ENCODE measurements around the gene ANXA1.

ANXA1 gene, protein sequence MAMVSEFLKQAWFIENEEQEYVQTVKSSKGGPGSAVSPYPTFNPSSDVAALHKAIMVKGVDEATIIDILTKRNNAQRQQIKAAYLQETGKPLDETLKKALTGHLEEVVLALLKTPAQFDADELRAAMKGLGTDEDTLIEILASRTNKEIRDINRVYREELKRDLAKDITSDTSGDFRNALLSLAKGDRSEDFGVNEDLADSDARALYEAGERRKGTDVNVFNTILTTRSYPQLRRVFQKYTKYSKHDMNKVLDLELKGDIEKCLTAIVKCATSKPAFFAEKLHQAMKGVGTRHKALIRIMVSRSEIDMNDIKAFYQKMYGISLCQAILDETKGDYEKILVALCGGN

DNA sequence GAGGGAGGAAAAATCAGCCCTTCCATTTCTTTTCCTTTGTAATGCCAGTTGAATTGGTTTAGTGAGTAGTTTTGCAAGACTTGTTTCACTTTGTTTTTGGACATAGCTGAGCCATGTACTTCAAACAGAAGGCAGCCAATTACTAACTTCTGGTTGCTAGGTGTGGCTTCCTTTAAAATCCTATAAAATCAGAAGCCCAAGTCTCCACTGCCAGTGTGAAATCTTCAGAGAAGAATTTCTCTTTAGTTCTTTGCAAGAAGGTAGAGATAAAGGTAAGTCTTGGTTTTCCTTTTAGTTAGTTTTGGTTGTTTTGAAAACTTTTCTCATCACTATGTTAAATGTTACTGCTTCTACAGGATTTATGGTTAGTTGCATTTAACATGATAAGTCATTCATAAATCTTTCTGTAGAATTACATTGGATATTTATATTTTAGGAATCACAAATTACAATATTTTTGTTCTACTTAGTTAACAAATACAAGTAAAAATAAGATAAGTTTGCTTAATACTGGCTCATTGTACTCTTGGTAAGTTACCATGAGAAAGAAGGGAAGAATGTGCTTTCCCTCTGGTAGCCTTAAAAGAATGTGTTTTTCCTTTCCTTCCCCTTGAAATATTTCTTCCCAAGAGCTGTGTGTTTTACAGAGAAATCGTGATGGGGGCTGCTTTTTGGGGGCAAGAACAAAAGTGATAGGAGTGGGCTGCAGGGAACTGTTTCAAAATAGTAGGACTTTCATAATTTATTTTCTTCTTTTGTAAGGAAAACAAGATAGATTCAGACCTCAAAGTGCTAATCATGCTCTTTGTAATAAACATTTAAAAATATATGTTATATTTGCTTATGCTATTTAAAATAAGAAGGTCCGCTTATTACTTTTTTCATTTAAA lies at the start of gene ANXA1:
Gene ANXA1 (plus strand): TSS at position 213 of the 890 bp plus-strand sequence. CDS start 6,671 bp downstream, outside the sequence.
- DNase-seq (ENCODE audit: low read depth, low spot score), result no peak

DNA sequence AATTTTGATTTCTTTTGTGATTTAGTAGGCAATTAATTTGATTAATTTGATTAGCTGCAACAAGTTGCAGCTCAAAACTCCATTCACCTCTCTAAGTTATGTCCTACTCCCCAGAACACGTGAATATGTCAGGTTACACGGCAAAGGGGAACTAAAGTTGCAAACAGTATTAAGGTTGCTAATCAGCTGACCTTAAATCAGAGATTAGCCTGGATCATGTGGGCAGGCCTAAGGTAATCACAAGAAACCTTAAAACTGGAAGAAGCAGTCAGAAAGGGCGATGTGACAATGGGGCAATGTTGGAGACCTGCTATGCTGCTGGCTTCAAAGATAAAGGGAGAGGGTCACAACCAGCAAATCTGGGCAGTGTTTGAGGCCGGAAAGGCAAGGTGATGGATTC lies 47.3 kb upstream of the ANXA1 start:
- DNase-seq (ENCODE audit: low read depth, low spot score), result no peak

DNA sequence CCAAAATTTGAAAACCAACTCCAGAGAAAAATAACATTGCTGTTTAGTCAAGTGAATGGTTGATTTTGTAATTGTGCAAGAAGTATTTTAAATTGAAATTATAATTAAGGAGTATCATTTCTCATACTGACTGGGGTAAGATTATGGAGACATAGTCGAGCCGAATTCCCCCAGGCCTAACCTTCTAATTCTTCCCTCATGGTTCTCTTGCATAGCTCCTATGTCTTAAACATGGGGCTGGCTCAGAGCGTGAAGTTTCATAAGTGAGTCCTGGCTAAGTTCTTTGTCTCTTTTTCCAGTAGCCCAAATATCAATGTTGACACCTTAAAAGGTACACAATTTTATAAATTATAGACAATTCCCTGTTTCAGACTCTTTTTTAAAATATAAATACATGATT lies 46.7 kb upstream of the ANXA1 start:
- no peak for DNase-seq (ENCODE audit: low read depth, low spot score)

DNA sequence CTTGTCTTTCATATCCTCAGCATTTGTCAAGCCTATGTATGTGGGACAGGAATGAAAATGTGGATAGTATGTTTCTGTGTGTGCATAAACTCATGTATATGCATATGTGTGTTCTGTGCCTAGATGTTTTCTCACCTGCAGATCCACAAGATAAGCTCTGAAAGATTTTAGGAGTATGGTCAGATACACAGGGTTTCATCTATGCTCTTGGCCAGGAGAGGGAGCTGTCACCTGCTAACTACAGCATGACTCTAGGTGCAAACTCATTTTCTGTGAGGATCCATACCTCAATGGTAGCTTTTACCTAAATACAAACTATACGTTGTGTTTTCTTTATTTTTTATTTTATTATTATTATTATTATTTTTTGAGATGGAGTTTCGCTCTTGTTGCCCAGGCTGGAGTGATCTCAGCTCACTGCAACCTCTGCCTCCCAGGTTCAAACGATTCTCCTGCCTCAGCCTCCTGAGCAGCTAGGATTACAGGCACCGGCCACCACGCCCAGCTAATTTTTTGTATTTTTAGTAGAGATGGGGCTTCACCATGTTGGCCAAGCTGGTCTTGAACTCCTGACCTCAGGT lies 44.1 kb upstream of the ANXA1 start:
- peak; percentile 31 for DNase-seq (ENCODE audit: low read depth, low spot score)

DNA sequence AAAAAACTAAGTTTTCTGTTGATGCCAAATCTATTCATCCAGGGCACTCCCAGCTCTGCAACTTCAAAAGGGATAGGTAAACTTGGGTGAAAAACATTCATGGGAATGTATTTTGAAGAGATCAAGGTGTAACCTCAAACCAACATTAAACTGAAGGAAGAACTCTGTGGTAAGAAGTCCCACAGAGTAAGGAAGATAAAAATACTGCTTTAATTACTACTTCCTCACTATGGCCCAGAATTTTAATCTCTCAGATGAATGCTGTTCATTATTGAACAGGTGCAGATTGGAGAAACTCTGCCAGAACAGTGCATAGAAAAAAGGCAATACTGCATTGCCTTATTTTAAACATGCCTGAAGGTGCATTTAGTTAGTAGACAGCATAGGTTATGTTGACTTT lies 37.6 kb upstream of the ANXA1 start:
- no peak for DNase-seq (ENCODE audit: low read depth, low spot score)

DNA sequence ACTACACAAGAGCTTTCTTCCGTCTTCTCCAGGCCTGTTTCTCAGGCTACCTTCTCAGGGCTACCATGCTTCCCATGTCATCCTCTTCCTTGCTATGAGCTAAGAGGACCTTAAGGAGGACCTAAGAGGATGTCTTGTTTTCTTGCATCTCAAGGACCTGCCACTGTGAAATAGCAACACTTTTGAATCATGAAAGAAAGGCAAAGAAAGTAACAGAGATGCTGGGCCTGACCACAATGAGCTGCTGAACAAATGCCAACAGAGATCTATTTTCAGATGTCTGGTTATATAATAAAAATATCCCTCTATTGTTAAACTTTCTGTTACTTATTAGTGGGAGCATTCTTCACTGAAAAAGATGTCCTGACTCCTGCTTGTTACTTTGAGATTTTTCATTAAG lies 36.7 kb upstream of the ANXA1 start:
- no peak for DNase-seq (ENCODE audit: low read depth, low spot score)

DNA sequence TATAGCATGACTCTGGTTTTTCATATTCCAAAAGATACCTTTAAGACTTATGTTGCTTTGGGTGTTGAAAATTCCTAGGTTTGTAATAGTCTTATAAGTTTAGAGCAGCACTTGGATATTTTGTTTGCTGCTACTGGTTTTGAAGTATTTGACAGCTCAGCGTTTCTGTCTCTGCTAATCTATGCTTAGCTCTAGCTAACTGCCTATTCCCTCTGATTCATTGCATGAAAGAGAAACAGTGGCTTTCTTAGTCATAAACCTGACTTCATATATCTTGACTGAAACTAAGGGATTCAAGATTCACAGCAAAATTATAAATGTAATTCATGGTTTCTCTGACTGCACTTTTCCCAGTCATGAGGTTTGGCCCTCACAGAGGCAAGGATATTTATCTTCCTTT lies 35.6 kb upstream of the ANXA1 start:
- no peak for DNase-seq (ENCODE audit: low read depth, low spot score)

DNA sequence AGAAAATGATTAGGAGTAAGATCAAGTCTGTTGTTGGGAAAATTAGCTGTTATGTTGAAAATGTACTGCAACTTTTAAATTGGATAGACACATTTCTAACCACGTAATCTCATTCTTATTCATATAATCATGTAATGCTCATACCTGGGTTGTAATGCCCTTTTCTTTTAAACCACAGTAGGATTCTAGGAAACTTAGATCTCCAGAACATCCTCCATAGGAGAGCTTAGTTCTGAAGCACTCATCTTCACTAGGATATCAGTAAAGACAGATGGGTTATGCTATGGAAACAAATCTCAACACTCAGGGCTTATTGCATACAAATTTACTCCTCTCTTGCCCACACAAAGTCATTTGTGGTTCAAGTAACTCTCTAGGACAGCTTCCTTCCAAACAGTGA lies 34.8 kb upstream of the ANXA1 start:
- DNase-seq (ENCODE audit: low read depth, low spot score), result no peak

DNA sequence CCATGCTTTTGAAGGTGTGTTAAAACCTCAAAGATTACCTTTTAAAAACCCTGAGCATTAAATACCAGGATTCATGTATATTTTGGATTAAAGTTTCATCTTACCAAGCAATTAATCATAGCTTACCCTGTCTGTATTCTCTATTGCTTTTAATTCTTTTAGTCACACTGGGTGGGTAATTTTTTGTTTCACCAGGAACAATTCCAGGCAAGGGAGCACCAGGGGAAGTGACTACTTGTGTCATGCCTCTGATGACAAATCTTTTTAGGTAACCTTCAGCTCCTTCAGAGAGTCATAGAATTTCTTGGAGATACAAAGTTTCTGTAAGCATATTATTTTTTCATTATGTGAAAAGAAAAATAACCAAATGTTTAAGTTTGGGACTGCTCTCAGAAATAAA lies 33.4 kb upstream of the ANXA1 start:
- no peak for DNase-seq (ENCODE audit: low read depth, low spot score)

DNA sequence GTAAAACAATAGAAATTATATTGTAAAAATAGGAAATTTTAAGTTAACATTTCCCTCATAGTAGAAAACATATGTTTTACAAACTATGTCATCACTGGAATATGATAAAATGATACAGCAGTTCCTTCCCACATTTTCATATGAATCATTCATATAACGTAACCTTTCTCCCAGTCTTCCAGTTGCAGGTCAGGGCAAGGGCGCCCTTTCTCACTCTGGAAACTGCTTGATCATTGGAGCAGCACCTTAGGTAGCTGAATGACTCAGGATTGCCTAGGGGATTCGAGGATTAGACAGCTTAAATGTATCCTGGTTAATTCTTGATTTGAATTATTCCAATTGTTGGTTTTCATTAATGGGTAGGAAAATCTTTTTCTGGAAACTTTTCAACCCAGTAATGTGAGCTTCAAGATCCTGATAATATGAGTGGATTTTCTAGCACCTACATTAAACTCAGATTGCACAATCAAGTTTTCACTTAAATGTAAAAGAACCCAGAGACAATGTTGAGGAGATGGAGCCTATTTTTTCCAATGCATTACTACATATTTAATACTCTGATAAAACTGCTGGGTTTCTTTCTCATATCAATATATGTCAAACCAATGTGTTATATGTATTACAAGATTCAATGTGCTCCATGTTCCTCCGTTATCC lies 32.6 kb upstream of the ANXA1 start:
- DNase-seq (ENCODE audit: low read depth, low spot score), result no peak

DNA sequence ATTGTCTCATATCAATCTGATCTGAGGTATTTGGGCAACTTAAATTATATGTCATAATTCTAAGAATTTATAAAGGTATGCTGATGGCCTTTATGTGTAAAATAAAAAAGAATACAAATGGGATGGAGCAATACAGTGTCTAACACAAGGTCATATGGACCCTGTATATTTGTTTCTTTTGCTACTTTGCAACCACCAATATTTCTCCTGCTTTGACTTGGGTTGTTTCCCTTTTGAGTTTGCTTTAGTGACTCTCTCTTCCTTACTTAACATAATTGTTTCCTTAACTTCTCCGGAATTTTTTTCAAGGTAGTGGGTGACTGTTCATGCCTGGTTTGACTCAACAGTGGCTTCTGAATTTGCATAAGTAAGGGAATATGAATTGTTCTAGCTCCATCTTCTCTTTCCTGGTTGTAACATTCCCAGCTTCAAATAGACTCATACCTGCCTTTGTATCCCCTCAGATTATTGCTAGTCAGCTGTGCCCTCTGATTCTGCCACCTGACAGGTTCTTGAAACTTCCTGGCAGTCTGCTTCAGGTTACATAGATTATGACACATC lies 30.2 kb upstream of the ANXA1 start:
- no peak for DNase-seq (ENCODE audit: low read depth, low spot score)

DNA sequence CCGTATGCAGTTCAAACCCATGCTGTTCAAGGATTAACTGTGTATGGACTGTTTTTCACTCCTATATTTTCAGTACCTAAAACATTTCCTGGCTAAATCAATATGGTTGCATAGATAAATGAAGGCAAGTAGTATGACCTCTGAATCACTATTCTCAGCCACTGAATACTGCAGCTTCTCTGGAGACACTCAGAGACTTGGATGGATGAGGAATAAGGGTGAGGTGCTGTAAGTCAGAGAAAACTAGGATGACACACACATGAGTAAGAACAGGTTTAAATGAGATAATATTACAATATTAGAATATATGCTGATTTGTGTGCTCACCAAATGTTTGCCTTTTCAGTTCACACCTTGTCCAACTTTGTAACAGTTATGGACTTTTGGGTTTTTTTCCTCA lies 26.0 kb upstream of the ANXA1 start:
- no peak for DNase-seq (ENCODE audit: low read depth, low spot score)

DNA sequence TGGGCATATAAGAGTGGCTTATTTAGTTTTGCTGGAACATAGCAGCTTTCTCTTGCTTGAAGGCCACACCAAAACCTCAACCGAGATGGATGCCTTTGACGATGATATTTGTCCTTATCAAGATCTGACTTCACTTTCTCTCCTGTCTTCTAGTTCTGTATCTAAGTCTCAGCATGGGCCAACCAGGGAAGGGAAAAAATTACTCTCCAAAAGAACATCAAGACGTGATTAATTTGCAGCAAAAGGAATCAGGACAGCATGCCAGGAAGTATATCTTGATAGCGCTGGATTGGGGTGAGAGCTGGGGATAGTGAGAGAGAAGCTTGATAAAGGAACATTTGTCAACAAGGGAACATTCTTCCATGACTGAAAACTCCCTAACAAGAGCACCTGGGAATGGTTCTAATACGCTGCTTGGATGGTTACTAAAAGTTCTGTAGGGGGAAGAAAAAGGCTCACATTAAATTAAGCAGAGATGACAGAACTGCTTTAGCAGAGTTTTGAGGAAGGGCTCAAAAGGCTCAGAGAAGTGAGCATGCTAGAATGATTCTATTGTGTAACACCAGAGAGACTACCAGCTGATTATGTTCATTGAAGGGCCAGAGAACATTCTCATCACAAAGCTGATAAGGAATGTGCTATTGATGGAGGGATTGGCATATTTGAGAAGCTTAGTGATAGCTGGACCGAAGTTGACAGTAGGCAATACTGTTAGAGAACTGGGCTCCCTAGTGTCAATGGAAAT lies 21.6 kb upstream of the ANXA1 start:
- DNase-seq (ENCODE audit: low read depth, low spot score), result no peak

DNA sequence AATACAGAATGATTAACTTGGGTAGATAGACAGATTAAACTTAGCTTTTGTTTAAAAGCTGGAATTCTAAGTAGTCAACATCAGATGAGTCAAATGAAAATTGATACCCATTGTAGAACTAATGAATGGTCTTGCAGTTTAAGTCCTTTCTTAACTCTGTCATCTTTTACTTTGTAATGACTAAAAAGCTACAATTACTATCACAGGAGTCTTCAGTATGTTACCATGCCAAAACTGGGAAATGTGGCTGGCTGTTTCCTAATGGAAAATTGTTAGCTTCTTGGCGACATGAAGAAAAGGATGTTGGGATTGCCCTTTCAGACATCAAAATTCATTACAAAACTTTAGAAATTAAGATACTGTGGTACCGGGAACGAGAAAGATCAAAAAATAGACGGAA lies 20.2 kb upstream of the ANXA1 start:
- no peak for DNase-seq (ENCODE audit: low read depth, low spot score)

DNA sequence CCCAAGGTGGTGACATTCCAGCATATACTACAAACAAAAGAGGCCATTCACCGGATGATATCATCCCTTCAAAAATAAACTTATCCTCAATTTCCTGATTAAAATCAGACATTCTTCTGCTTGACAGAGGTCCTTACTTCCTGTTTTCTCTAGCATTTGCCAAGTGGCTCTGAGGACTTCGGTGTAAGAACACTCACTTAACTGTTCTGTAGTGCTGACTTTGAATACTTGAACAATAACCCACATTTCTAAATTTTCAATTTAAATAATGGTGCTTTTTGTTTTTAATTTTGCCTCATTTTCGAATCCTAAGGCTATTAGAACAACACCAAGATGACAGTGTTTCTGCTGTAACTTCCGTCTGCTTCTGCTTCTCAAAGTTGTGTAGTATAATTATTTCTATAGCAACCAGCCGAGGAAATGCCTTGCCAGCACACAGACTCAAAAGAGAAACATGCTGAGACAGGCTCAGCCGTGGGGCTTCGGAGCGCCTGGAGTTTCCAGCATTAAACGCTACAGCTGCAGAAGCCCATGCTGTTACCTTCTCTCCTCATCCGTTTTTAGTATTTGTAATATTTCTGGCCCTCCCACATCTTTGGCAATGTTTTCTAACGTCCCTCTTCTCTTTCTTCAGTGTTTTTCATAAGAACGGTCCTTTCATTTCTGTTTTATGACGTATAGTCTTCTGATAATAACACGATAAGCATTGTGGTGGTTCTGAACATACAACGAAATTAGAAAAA lies 19.5 kb upstream of the ANXA1 start:
- DNase-seq (ENCODE audit: low read depth, low spot score), result peak; percentile 46

DNA sequence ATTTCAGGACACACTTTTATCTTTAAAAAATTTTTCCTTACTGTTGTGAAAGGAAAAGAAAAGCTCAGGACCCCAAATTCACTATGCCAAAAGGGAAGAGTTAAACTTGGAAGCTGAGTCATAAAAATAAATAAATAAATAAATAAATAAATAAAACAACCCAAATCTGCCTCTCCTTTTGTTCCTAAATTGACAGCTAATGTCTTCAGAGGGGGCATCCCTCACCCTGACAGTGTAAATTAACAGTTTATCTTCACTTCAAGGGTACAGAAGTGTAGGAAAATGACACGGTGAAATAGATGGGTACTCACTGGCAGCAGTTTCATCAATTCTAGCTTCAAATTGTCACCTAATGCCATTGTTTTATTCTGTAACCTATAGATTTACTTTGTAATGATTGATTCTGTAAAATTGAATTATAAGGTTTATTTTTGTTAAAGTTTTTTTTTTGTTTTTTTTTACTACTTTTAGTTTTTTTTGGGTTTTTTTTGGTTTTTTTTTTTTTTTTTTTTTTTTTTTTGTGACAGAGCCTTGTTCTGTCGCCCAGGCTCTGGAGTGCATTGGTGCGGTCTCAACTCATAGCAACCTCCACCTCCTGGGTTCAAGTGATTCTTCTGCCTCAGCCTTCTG lies 18.5 kb upstream of the ANXA1 start:
- DNase-seq (ENCODE audit: low read depth, low spot score), result no peak

DNA sequence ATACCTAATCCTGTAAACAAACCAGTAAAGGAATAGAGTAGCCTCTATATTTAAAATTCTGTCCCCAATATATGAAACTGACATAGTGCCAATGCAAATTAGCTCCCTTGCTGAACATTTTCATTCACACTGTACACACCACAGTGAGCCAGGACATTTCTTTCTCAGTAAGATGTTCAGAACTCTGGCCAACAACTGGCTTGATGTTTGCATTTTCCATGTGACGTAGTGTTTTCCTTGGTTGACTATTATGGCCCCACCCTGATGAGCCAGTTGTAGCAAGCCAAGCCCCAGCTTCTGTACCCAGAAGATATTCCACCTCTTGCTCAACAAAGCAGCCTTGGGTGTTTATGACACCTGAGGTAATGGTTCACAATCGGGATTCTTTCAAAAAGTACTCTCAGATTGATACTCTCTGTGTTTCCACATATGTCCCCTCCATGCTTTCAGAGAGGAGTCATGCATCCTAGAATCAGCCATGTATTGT lies 17.7 kb upstream of the ANXA1 start:
- DNase-seq (ENCODE audit: low read depth, low spot score), result no peak

DNA sequence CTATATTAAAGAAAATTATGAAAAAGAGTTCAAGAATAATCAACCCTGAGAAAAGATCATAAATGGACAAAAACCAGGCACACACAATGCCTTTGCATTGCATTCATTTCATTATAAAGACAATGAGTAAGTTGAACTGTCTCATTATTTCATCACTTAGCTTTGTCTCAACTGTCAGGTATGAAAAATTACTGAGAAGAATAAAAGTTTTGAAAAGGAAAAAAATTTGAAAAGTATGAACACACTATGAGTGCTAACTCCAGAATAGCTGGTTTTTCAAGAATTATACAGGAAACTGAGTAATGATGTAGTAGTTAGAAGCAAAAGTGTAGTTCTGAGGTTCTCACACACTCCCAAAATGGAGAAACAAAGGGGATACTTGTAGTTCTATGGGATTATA lies 16.3 kb upstream of the ANXA1 start:
- DNase-seq (ENCODE audit: low read depth, low spot score), result no peak

DNA sequence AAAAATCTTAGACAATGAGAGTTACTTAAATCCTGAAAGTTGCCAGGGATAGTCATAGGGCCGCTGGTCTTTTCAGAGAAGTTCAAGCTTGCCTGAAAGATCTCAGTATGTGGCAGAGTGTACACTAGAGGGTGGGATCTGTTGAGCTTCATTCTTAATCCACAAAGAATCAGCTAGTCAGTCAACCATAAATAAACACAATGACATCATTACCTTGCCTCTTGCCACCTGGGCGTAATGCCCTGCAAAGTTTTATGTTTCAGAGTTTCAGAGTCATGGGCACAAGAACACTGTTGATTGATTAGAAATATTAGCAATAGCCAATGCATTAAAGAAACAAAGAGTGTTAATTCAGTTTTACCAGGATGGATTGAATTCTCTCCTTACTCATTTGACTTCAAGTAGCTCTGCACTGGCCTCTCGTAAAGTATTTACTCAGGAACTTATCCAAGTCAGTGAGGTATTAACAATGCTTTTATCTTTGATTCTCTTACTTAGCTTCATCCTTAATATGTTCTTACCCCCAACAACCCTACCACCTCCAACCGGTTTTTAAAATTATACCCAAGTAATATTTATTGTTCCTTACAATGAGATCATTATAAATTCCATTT lies 14.3 kb upstream of the ANXA1 start:
- DNase-seq (ENCODE audit: low read depth, low spot score), result no peak

Data from activated CD4-positive, CD25-positive, alpha-beta regulatory T cell treated with anti-CD3 and anti-CD28 coated beads, Interleukin-2, amount 50 U/mL, for 16 hours (primary cell).